ENCODE results near the gene MED20.
A peak's percentile ranks its signal among the peaks of the same experiment; 100 is the strongest.
"Not testable (repeated sequence)": the region's sequence is repeated elsewhere in the genome, so short reads cannot be mapped to it uniquely, and the experiment has no call there.

Gene MED20

DNA sequence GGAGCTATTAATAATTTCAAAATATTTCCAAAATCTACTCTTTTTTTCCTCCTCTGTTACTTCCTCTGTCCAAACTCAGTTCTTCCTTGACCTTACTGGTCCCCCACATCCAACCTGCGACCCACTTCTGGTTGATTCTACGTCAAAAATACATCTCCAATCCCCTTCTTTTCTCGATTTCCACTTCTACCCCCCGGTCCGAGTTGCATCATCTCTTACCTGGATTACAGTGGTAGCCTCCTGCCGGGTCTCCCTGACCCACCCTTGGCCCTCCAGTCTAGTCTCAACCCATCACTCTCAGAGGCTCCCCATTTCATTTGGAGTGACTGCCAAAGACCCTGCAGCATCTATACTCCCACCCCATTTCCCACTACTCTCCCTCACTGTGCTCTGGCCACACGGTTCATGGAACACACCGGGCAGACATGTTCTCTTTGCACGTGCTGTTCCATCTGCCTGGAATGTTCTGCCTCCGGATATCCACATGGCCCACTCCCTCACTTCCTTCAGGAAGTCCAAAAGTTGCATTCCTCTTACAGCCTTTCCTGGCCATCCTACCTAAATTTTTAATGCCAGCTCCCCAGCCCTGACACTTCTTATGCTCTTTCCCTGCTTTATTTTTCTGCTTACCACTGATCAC lies 26.8 kb upstream of the MED20 start:
- no peaks in the 10 kb centered on the region for H3K9me3 Mint-ChIP-seq
- H3K4me3 Mint-ChIP-seq: peak overlapping the region; percentile 12
- H3K4me1 Mint-ChIP-seq: peaks cover 56% of the 10 kb centered on the region
- no peaks in the 10 kb centered on the region for H3K27me3 Mint-ChIP-seq
- peaks cover 4% of the 10 kb centered on the region for H3K36me3 Mint-ChIP-seq
- H3K27ac Mint-ChIP-seq: peak overlapping the region; percentile 97

DNA sequence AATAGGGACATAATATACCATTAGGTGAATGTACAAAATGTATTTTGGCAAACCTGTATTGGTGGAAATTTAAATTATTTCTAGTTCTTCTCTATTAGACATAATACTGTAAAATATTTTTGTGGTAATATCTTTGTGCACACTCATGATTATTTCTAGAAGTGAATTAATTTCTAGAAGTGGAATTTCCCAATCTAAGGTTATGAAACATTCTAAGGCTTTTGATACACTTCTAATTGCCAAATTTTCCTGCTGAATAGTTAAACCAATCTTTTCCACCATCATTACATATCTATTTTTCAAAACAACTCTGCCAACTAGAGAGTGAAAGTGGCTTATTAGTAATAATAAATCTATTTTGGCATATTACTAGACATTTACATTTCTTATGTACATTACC lies 22.5 kb upstream of the MED20 start:
- Mint-ChIP-seq H3K27me3 (no peaks in the 10 kb centered on the region), H3K9me3 (no peaks in the 10 kb centered on the region), H3K4me3 (no peak overlapping the region), H3K36me3 (peaks cover 14% of the 10 kb centered on the region), H3K4me1 (peaks cover 55% of the 10 kb centered on the region), H3K27ac (peak overlapping the region; percentile 55)

- peaks cover 56% of the 10 kb centered on the region for H3K4me1 Mint-ChIP-seq
- H3K27me3 Mint-ChIP-seq, H3K4me3 Mint-ChIP-seq, H3K9me3 Mint-ChIP-seq, H3K27ac Mint-ChIP-seq: not testable (repeated sequence)
- peaks cover 14% of the 10 kb centered on the region for H3K36me3 Mint-ChIP-seq
Measured at GRCh38 chr6:41942882-41943281, 21.9 kb upstream of the MED20 start.

DNA sequence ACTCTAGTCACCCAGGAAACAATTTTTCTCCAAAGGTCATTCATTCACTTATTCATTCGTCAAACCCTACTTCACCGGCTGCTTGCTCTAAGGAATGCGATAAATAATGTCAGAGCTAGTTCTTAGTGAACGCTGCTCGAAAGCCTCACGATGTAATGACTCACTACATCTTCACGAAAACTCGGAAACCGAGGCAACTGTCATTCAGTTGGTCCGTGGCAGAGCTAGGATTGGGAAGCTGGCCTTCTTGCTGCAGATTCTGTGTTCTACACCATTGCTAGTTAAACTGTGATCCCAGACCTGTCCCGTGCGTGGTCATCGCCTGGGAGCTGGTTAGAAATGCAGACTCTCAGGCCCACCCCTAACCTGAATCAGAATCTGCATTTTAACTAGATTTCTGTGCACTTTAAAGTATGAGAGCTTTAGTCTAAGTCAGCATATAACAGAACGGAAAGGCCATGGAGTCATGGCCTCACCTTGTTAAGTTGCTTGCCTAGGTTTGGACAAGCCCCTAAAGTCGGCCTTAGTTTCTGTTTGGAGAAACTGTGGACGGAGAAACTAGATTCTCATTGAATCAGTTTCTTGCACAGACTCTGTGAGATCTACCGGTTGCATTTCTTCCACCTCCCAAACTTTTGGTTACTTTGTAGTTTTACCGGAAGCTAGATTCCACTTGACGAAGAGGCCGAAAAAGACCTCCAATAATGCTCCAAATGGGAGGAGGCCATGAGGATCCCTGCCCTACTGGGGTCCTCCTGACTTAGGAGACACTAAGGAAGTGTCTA lies 21.3 kb upstream of the MED20 start:
- Mint-ChIP-seq H3K4me3 (peak overlapping the region; percentile 94), H3K9me3 (no peaks in the 10 kb centered on the region), H3K36me3 (peaks cover 17% of the 10 kb centered on the region), H3K27ac (peak overlapping the region; percentile 97), H3K4me1 (peaks cover 56% of the 10 kb centered on the region), H3K27me3 (no peaks in the 10 kb centered on the region)

DNA sequence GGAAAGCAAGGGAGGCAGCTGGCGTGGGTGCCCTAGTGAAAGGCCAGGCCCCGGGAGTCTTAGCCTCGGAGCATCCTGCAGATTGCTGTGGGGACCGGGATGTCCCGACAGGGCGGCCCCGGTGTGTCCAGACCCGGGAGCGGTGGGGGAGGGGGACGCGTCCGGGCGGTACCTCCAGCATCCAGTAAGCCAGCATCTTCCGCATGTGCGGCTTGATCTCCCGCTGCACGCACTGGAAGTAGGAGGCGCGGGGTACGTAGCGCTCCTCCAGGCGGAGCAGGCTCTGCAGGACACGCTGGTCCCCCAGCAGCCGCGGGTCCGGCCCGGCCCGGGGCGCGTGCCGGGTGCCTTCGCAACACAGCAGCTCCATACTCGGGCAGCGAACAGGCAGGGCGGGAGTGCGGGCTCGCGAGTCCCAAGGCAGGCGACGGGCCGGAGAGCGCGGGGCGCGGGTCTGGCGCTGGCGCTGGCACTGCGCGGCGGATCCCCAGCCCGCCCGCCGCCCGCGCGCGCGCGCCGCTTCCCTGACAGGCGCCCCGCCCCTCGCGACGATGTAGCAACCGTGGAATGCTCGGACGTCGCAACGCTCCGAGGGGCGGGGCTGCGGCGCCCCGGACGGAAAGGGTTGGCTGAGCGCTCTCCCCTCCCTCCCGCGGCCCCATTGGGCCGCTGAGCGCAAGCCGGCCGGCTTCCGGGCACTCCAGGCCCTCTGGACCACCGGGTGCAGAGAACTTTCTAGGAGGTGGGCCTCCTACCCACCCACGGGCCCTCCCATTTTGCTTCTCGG lies 20.5 kb upstream of the MED20 start, which contains the start of gene CCND3:
CCND3 (minus strand) TSS at position 529 of the 787 bp plus-strand sequence; CDS start at position 370, 159 bp downstream.
- H3K27ac Mint-ChIP-seq: peak within 1 kb of the TSS; percentile 97
- peaks cover 21% of the 10 kb centered on the region for H3K36me3 Mint-ChIP-seq
- H3K27me3 Mint-ChIP-seq: no peaks in the 10 kb centered on the region
- H3K9me3 Mint-ChIP-seq: no peaks in the 10 kb centered on the region
- peak within 1 kb of the TSS; percentile 94 for H3K4me3 Mint-ChIP-seq
- H3K4me1 Mint-ChIP-seq: peaks cover 59% of the 10 kb centered on the region

DNA sequence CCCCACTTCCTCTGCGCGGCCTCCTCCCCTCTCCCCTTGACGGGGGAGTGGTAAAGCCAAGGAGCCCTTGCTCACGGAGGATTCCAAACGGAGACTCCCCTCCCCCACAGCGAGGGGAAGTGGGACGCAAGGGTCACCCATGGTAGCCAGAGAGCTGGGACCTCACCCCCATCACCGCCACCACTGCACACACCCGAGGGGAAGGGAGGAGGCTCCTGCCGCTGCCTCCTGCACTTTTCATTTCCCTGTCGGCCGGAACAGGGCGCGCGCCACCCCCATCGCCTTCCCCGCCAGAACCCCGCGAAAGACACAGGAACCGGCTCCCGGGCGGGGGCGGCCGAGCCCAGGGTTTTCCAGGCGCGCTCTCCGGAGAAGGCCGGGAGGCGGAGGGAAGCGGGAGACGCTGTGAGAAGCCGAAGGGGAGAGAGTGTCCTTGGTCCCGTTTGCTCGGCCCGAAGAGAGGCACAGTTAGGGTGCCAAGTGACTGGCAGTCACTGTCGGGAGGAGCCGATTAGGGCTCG lies 19.9 kb upstream of the MED20 start:
- peaks cover 61% of the 10 kb centered on the region for H3K4me1 Mint-ChIP-seq
- H3K4me3 Mint-ChIP-seq: peak overlapping the region; percentile 91
- no peaks in the 10 kb centered on the region for H3K9me3 Mint-ChIP-seq
- H3K36me3 Mint-ChIP-seq: peaks cover 23% of the 10 kb centered on the region
- H3K27me3 Mint-ChIP-seq: no peaks in the 10 kb centered on the region
- H3K27ac Mint-ChIP-seq: peak overlapping the region; percentile 94

GRCh38 chr6:41939848-41940758 lies 19.2 kb upstream of the MED20 start:
- Mint-ChIP-seq H3K4me1 (peaks cover 66% of the 10 kb centered on the region), H3K36me3 (peaks cover 23% of the 10 kb centered on the region), H3K27ac (peak overlapping the region; percentile 94), H3K27me3 (no peaks in the 10 kb centered on the region), H3K4me3 (peak overlapping the region; percentile 91), H3K9me3 (no peaks in the 10 kb centered on the region)

DNA sequence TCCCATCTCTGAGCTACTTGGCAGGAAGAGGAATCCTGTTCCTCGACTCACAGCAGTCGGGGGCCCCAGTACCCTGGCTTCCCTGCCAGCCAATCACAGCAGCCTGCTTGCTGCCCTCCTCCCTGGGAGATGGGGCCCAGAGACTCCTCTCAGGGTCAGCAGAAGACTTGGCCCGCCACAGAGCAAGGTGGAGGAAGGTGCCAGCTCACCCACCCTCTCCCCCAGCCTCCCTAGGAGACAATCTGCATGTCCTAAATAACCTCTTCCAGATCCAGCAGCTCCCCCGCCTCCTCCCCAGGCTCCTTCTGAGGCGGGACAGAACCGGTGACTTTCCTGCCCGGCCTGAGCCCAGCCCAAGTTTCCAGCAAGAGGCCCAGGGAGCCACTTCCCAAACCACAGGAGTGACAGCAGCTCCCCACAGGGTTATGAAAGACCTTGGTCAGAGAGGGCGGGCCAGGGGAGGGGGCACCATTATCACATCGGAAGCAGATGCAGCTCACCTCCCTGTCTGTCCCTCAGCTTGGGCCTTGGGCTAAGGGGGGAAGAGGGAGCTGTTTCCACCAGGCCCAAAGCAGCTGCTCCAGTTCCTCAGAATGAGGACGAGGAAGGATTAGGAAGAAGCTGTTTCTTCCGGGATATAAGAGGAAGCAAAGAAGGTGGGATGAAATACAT lies 18.4 kb upstream of the MED20 start:
- peak overlapping the region; percentile 96 for H3K27ac Mint-ChIP-seq
- H3K4me3 Mint-ChIP-seq: peak overlapping the region; percentile 91
- peaks cover 29% of the 10 kb centered on the region for H3K36me3 Mint-ChIP-seq
- peaks cover 68% of the 10 kb centered on the region for H3K4me1 Mint-ChIP-seq
- H3K27me3 Mint-ChIP-seq: no peaks in the 10 kb centered on the region
- no peaks in the 10 kb centered on the region for H3K9me3 Mint-ChIP-seq

DNA sequence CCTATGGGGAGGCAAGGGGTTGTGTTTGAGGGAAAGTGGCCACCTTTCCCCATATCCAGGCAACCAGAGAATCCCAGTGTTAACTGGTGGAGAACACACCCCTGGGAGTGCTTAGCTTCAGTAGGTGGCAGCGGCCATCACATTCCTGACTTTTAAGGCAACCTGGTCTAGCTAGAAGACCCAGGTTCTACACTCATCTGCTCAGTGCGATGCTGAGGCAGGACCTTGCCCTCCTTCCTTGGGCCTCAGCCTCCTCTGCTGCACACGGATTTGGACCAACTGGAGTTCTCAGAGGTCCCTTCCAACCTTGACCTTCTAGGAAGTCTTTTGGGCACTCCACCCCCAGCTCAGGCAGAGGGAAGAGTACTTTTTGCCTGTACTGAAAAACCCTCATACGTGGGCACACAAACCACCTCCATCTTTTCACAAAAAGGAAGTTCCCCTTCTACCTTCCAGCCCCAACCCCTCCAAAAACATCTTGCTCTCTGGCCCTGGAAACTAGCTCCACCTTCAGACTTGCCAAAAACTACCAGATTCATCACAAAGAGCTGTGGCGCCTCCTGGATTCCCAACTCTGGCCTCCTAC lies 17.7 kb upstream of the MED20 start:
- peak overlapping the region; percentile 96 for H3K27ac Mint-ChIP-seq
- no peaks in the 10 kb centered on the region for H3K9me3 Mint-ChIP-seq
- peaks cover 69% of the 10 kb centered on the region for H3K4me1 Mint-ChIP-seq
- no peaks in the 10 kb centered on the region for H3K27me3 Mint-ChIP-seq
- H3K4me3 Mint-ChIP-seq: peak overlapping the region; percentile 91
- peaks cover 30% of the 10 kb centered on the region for H3K36me3 Mint-ChIP-seq

- H3K27me3 Mint-ChIP-seq: no peaks in the 10 kb centered on the region
- peak overlapping the region; percentile 91 for H3K4me3 Mint-ChIP-seq
- H3K4me1 Mint-ChIP-seq: peaks cover 67% of the 10 kb centered on the region
- H3K9me3 Mint-ChIP-seq: no peaks in the 10 kb centered on the region
- peaks cover 31% of the 10 kb centered on the region for H3K36me3 Mint-ChIP-seq
- H3K27ac Mint-ChIP-seq: peak overlapping the region; percentile 96
Measured at GRCh38 chr6:41937861-41938574, 17.1 kb upstream of the MED20 start.

GRCh38 chr6:41937472-41937860 lies 16.5 kb upstream of the MED20 start:
- peak overlapping the region; percentile 91 for H3K4me3 Mint-ChIP-seq
- H3K4me1 Mint-ChIP-seq: peaks cover 66% of the 10 kb centered on the region
- no peaks in the 10 kb centered on the region for H3K9me3 Mint-ChIP-seq
- H3K36me3 Mint-ChIP-seq: peaks cover 33% of the 10 kb centered on the region
- H3K27me3 Mint-ChIP-seq: no peaks in the 10 kb centered on the region
- H3K27ac Mint-ChIP-seq: peak overlapping the region; percentile 81

DNA sequence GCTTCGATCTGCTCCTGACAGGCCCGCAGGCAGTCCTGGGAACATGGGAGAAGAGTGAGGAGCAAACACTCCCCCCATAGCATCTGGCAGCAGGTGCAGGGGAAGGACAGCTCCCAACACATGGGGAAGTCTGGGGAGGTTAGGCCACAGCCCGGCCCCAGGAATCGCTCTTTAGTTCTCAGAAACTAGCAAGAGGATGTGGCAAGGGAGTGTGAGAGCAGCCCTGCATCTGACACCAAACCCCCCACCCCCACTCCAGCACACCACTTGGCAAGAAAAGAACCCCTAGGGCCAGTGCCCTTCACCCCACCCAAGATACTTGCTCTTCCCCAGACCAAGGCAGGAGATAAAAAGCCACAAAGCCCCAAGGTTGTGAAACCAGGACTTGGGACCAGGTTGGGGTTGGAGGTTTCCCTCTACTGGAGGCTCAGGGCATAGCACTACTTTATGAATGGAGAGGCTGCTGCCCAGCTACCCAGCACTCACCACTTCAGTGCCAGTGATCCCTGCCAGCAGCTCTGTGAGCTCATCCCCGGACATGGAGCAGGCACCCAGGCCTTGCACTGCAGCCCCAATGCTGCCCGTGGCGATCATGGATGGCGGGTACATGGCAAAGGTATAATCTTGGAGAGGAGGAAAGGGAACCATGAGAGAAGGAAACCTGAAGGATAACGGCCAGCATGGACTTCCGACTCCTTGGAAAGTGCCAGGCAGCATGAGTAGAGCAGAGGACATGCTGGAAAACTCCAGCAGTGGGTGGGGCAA lies 15.3 kb upstream of the MED20 start:
- H3K4me3 Mint-ChIP-seq: peak overlapping the region; percentile 88
- peaks cover 60% of the 10 kb centered on the region for H3K4me1 Mint-ChIP-seq
- no peaks in the 10 kb centered on the region for H3K27me3 Mint-ChIP-seq
- peaks cover 33% of the 10 kb centered on the region for H3K36me3 Mint-ChIP-seq
- H3K9me3 Mint-ChIP-seq: no peaks in the 10 kb centered on the region
- H3K27ac Mint-ChIP-seq: peak overlapping the region; percentile 94

- Mint-ChIP-seq H3K36me3 (peaks cover 33% of the 10 kb centered on the region), H3K9me3 (no peaks in the 10 kb centered on the region), H3K27me3 (no peaks in the 10 kb centered on the region), H3K4me3 (peak overlapping the region; percentile 88), H3K27ac (peak overlapping the region; percentile 94), H3K4me1 (peaks cover 60% of the 10 kb centered on the region)
Measured at GRCh38 chr6:41935685-41936072, 14.7 kb upstream of the MED20 start.
